Sigmoid colon (tissue), 4 donors: Measurements from ENCODE around the gene IKZF1.

Source experiments
- POLR2AphosphoS5 ChIP-seq, 4 donors: sonication (generic); formaldehyde crosslinking; IDR thresholded peaks; one replicate each; pipeline ENCODE4 v1.6.1; 2017; ENCODE audit warnings: antibody characterized with exemption in 4 of 4
- TF ChIP-seq, protein P1 (sequence below), 4 experiments: fragments of 450-650 bp in 3 of 4; fragments of 200-600 bp in 1 of 4; IDR thresholded peaks; one replicate each; pipeline ENCODE4 v1.5.1; 2016 to 2019; ENCODE audit warnings: antibody characterized with exemption in 4 of 4, mild to moderate bottlenecking in 3 of 4, moderate library complexity in 2 of 4

DNA sequence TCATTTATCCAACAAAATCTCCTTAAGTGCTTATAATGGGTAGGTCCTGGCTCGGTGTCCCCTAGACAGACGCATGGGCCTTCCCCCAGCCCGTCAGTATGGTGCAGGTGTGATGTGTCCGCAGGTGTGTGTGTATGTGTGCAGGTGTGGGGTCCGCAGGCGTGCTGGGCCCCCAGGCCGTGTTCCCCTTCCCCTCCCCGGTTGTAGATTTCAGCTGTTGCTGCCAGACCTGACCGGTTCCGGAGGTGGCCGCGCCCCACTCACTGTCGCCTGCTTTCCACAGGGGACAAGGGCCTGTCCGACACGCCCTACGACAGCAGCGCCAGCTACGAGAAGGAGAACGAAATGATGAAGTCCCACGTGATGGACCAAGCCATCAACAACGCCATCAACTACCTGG, 95.1 kb downstream of the IKZF1 start:
- TF ChIP-seq, protein P1, sequence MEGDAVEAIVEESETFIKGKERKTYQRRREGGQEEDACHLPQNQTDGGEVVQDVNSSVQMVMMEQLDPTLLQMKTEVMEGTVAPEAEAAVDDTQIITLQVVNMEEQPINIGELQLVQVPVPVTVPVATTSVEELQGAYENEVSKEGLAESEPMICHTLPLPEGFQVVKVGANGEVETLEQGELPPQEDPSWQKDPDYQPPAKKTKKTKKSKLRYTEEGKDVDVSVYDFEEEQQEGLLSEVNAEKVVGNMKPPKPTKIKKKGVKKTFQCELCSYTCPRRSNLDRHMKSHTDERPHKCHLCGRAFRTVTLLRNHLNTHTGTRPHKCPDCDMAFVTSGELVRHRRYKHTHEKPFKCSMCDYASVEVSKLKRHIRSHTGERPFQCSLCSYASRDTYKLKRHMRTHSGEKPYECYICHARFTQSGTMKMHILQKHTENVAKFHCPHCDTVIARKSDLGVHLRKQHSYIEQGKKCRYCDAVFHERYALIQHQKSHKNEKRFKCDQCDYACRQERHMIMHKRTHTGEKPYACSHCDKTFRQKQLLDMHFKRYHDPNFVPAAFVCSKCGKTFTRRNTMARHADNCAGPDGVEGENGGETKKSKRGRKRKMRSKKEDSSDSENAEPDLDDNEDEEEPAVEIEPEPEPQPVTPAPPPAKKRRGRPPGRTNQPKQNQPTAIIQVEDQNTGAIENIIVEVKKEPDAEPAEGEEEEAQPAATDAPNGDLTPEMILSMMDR (IDR thresholded peaks at IDR 0.05), result no peak
- no peak for TF ChIP-seq POLR2AphosphoS5 (IDR thresholded peaks at IDR 0.05)
